WTC11 (cell line): ENCODE data around the gene CAMSAP3. TPM values are rescaled to one million over a fixed set of nuclear protein-coding genes. Genes with fewer than 3 reads are reported as not detected.

Source experiments
- ATAC-seq: fragments of 200-7000 bp; cut with Tn5 transposase; 2 replicates; pipeline ENCODE4 v1.10.0; 2021; ENCODE audit warnings: mild to moderate bottlenecking, moderate library complexity
- CTCF ChIA-PET: fragments of 300-600 bp; sonication (Branson Sonifier 250); formaldehyde crosslinking; loops from one replicate; lab custom pipeline; 2021; ENCODE audit warnings: antibody characterized with exemption; lab: Charles Lee
- POLR2A ChIA-PET: fragments of 350-600 bp; sonication (Branson Sonifier 250); formaldehyde crosslinking; loops from one replicate; lab custom pipeline; 2021; ENCODE audit warnings: antibody characterized with exemption; lab: Charles Lee
- DNase-seq: peaks from one replicate; pipeline ENCODE4 v3.0.0; 2021; ENCODE audit warnings: low spot score
- H3K27ac Mint-ChIP-seq: 2 replicates; pipeline ENCODE4 v1.8.0; 2021; ENCODE audit warnings: mixed read lengths
- H3K27me3 Mint-ChIP-seq: 2 replicates; pipeline ENCODE4 v1.8.0; 2021; ENCODE audit warnings: low read depth, mild to moderate bottlenecking, moderate library complexity, mixed read lengths
- H3K36me3 Mint-ChIP-seq: 2 replicates; pipeline ENCODE4 v1.8.0; 2021; ENCODE audit warnings: mixed read lengths
- H3K4me1 Mint-ChIP-seq: 2 replicates; pipeline ENCODE4 v1.8.0; 2022; ENCODE audit warnings: mixed read lengths
- H3K4me3 Mint-ChIP-seq: 2 replicates; pipeline ENCODE4 v1.8.0; 2021; ENCODE audit warnings: mild to moderate bottlenecking, moderate library complexity, mixed read lengths
- H3K9me3 Mint-ChIP-seq: 2 replicates; pipeline ENCODE4 v1.8.0; 2021; ENCODE audit warnings: mixed read lengths
- CREB1 ChIP-seq: sonication (generic); formaldehyde crosslinking; IDR thresholded peaks from 2 replicates; pipeline ENCODE4 v1.8.0; 2023; ENCODE audit warnings: mild to moderate bottlenecking, missing genetic modification reagents
- EMX1 ChIP-seq: fragments of 250-450 bp; sonication (Bioruptor Pico); IDR thresholded peaks from 2 replicates; pipeline ENCODE4 v1.8.0; 2021; ENCODE audit warnings: mild to moderate bottlenecking
- ESRRA ChIP-seq: sonication (generic); formaldehyde crosslinking; IDR thresholded peaks from 2 replicates; pipeline ENCODE4 v1.8.1; 2022; ENCODE audit warnings: mild to moderate bottlenecking, missing genetic modification reagents, borderline replicate concordance
- FOXJ3 ChIP-seq: sonication (generic); formaldehyde crosslinking; IDR thresholded peaks from 2 replicates; pipeline ENCODE4 v1.9.0; 2021; ENCODE audit warnings: missing genetic modification reagents, mild to moderate bottlenecking, borderline replicate concordance
- FOXP1 ChIP-seq: sonication (generic); formaldehyde crosslinking; IDR thresholded peaks from 2 replicates; pipeline ENCODE4 v1.8.0; 2022; ENCODE audit warnings: missing genetic modification reagents, mild to moderate bottlenecking, moderate library complexity, borderline replicate concordance
- GABPB1 ChIP-seq: sonication (generic); formaldehyde crosslinking; IDR thresholded peaks from 2 replicates; pipeline ENCODE4 v1.8.1; 2023; ENCODE audit warnings: mild to moderate bottlenecking, missing genetic modification reagents
- MXD4 ChIP-seq: fragments of 250-450 bp; sonication (Bioruptor Pico); IDR thresholded peaks from 2 replicates; pipeline ENCODE4 v1.8.0; 2021; ENCODE audit warnings: mild to moderate bottlenecking, moderate library complexity, borderline replicate concordance
- NFYB ChIP-seq: sonication (generic); formaldehyde crosslinking; conservative IDR thresholded peaks from 2 replicates; pipeline ENCODE4 v1.8.0; 2022; ENCODE audit warnings: low read depth, missing genetic modification reagents
- RELA ChIP-seq: sonication (generic); formaldehyde crosslinking; IDR thresholded peaks from 2 replicates; pipeline ENCODE4 v1.8.1; 2022; ENCODE audit warnings: missing genetic modification reagents, mild to moderate bottlenecking, borderline replicate concordance
- SMAD4 ChIP-seq: sonication (generic); formaldehyde crosslinking; IDR thresholded peaks from 2 replicates; pipeline ENCODE4 v1.8.0; 2022; ENCODE audit warnings: mild to moderate bottlenecking, missing genetic modification reagents
- TCF7 ChIP-seq: sonication (generic); formaldehyde crosslinking; IDR thresholded peaks from 2 replicates; pipeline ENCODE4 v1.8.0; 2022; ENCODE audit warnings: mild to moderate bottlenecking, low read depth, missing genetic modification reagents, moderate library complexity
- ZNF138 ChIP-seq: sonication (generic); formaldehyde crosslinking; conservative IDR thresholded peaks from 2 replicates; pipeline ENCODE4 v1.8.1; 2022; ENCODE audit warnings: mild to moderate bottlenecking, moderate library complexity, missing genetic modification reagents
- ZNF219 ChIP-seq: sonication (generic); formaldehyde crosslinking; IDR thresholded peaks from 2 replicates; pipeline ENCODE4 v1.8.0; 2023; ENCODE audit warnings: missing genetic modification reagents, mild to moderate bottlenecking, borderline replicate concordance
- ZNF396 ChIP-seq: fragments of 250-450 bp; sonication (Bioruptor Pico); IDR thresholded peaks from 2 replicates; pipeline ENCODE4 v1.8.0; 2021; ENCODE audit warnings: mild to moderate bottlenecking, moderate library complexity, borderline replicate concordance
- ZNF423 ChIP-seq: fragments of 250-450 bp; sonication (Bioruptor Pico); IDR thresholded peaks from 2 replicates; pipeline ENCODE4 v2.1.2; 2022; ENCODE audit warnings: mild to moderate bottlenecking, moderate library complexity
- ZNF671 ChIP-seq: fragments of 250-450 bp; sonication (Bioruptor Pico); IDR thresholded peaks from 2 replicates; pipeline ENCODE4 v1.8.0; 2021; ENCODE audit warnings: mild to moderate bottlenecking
- total RNA-seq: library from RNA; stranded (reverse); gene quantifications from 3 replicates; pipeline ENCODE4 v1.2.3, GENCODE V29; 2021
- TF ChIP-seq, protein P1 (sequence below): sonication (generic); formaldehyde crosslinking; IDR thresholded peaks from 2 replicates; pipeline ENCODE4 v1.8.1; 2023; ENCODE audit warnings: mild to moderate bottlenecking, missing genetic modification reagents, borderline replicate concordance
- TF ChIP-seq, protein P2 (sequence below): fragments of 250-450 bp; sonication (Bioruptor Pico); IDR thresholded peaks from 2 replicates; pipeline ENCODE4 v1.9.0; 2021; ENCODE audit warnings: mild to moderate bottlenecking
- TF ChIP-seq, protein P3 (sequence below): sonication (generic); formaldehyde crosslinking; IDR thresholded peaks from 2 replicates; pipeline ENCODE4 v1.8.1; 2022; ENCODE audit warnings: mild to moderate bottlenecking, moderate library complexity, missing genetic modification reagents
- TF ChIP-seq, protein P4 (sequence below): sonication (generic); formaldehyde crosslinking; IDR thresholded peaks from 2 replicates; pipeline ENCODE4 v1.8.1; 2023; ENCODE audit warnings: mild to moderate bottlenecking, missing genetic modification reagents
- TF ChIP-seq, protein P5 (sequence below): sonication (generic); formaldehyde crosslinking; IDR thresholded peaks from 2 replicates; pipeline ENCODE4 v1.8.1; 2023; ENCODE audit warnings: mild to moderate bottlenecking, missing genetic modification reagents, moderate library complexity
- TF ChIP-seq, protein P6 (sequence below): sonication (generic); formaldehyde crosslinking; IDR thresholded peaks from 2 replicates; pipeline ENCODE4 v1.8.0; 2022; ENCODE audit warnings: missing genetic modification reagents

Gene CAMSAP3
- total RNA-seq, 1 experiment from 2014 or later: 27.8 TPM

DNA sequence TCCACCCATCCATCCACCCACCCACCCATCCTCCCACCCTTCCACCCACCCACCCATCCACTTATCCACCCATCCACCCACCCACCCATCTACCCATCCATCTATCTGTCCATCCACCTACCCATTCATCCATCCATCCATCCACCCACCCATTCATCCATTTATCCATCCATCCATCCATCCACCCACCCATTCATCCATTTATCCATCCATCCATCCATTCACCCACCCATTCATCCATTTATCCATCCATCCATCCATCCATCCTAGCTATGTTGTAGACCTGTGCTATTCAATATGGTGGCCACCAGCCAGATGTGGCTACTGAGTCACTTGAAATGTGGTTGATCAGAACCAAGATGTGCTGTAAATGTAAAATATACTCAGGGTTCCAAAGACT lies 5.1 kb downstream of the CAMSAP3 start:
- ChIA-PET POLR2A (no interaction called here), CTCF (no interaction called here)
- no peak for ATAC-seq
- Mint-ChIP-seq H3K27me3 (no peaks in the 10 kb centered on the region), H3K27ac (no peak overlapping the region)
- DNase-seq: no peak
- no peak for TF ChIP-seq ZNF138 (CRISPR knock-in tag)
- TF ChIP-seq, protein P1, sequence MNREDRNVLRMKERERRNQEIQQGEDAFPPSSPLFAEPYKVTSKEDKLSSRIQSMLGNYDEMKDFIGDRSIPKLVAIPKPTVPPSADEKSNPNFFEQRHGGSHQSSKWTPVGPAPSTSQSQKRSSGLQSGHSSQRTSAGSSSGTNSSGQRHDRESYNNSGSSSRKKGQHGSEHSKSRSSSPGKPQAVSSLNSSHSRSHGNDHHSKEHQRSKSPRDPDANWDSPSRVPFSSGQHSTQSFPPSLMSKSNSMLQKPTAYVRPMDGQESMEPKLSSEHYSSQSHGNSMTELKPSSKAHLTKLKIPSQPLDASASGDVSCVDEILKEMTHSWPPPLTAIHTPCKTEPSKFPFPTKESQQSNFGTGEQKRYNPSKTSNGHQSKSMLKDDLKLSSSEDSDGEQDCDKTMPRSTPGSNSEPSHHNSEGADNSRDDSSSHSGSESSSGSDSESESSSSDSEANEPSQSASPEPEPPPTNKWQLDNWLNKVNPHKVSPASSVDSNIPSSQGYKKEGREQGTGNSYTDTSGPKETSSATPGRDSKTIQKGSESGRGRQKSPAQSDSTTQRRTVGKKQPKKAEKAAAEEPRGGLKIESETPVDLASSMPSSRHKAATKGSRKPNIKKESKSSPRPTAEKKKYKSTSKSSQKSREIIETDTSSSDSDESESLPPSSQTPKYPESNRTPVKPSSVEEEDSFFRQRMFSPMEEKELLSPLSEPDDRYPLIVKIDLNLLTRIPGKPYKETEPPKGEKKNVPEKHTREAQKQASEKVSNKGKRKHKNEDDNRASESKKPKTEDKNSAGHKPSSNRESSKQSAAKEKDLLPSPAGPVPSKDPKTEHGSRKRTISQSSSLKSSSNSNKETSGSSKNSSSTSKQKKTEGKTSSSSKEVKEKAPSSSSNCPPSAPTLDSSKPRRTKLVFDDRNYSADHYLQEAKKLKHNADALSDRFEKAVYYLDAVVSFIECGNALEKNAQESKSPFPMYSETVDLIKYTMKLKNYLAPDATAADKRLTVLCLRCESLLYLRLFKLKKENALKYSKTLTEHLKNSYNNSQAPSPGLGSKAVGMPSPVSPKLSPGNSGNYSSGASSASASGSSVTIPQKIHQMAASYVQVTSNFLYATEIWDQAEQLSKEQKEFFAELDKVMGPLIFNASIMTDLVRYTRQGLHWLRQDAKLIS (CRISPR knock-in tag): no peak
- TF ChIP-seq ESRRA: no peak
- TF ChIP-seq ZNF396 (CRISPR knock-in tag): no peak
- TF ChIP-seq ZNF671 (CRISPR knock-in tag): no peak
- TF ChIP-seq FOXP1 (CRISPR knock-in tag): no peak
- no peak for TF ChIP-seq FOXJ3 (CRISPR knock-in tag)
- TF ChIP-seq, protein P2, sequence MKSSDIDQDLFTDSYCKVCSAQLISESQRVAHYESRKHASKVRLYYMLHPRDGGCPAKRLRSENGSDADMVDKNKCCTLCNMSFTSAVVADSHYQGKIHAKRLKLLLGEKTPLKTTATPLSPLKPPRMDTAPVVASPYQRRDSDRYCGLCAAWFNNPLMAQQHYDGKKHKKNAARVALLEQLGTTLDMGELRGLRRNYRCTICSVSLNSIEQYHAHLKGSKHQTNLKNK (CRISPR knock-in tag): no peak
- no peak for TF ChIP-seq ZNF219 (CRISPR knock-in tag)
- no peak for TF ChIP-seq EMX1 (CRISPR knock-in tag)
- TF ChIP-seq TCF7 (CRISPR knock-in tag): no peak
- no peak for TF ChIP-seq CREB1 (CRISPR knock-in tag)
- TF ChIP-seq ZNF423 (CRISPR knock-in tag): no peak
- no peak for TF ChIP-seq MXD4
- TF ChIP-seq, protein P3, sequence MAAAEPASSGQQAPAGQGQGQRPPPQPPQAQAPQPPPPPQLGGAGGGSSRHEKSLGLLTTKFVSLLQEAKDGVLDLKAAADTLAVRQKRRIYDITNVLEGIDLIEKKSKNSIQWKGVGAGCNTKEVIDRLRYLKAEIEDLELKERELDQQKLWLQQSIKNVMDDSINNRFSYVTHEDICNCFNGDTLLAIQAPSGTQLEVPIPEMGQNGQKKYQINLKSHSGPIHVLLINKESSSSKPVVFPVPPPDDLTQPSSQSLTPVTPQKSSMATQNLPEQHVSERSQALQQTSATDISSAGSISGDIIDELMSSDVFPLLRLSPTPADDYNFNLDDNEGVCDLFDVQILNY: no peak
- TF ChIP-seq RELA (CRISPR knock-in tag): no peak
- TF ChIP-seq, protein P4, sequence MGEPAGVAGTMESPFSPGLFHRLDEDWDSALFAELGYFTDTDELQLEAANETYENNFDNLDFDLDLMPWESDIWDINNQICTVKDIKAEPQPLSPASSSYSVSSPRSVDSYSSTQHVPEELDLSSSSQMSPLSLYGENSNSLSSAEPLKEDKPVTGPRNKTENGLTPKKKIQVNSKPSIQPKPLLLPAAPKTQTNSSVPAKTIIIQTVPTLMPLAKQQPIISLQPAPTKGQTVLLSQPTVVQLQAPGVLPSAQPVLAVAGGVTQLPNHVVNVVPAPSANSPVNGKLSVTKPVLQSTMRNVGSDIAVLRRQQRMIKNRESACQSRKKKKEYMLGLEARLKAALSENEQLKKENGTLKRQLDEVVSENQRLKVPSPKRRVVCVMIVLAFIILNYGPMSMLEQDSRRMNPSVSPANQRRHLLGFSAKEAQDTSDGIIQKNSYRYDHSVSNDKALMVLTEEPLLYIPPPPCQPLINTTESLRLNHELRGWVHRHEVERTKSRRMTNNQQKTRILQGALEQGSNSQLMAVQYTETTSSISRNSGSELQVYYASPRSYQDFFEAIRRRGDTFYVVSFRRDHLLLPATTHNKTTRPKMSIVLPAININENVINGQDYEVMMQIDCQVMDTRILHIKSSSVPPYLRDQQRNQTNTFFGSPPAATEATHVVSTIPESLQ: no peak
- no peak for TF ChIP-seq SMAD4 (CRISPR knock-in tag)
- TF ChIP-seq, all 79 proteins: peak for 0
- H3K4me3 Mint-ChIP-seq: no peak overlapping the region
- peaks cover 3% of the 10 kb centered on the region; the same call in 1 of the 2 replicates for H3K36me3 Mint-ChIP-seq
- H3K4me1 Mint-ChIP-seq: peaks cover 24% of the 10 kb centered on the region
- H3K9me3 Mint-ChIP-seq: no peaks in the 10 kb centered on the region

DNA sequence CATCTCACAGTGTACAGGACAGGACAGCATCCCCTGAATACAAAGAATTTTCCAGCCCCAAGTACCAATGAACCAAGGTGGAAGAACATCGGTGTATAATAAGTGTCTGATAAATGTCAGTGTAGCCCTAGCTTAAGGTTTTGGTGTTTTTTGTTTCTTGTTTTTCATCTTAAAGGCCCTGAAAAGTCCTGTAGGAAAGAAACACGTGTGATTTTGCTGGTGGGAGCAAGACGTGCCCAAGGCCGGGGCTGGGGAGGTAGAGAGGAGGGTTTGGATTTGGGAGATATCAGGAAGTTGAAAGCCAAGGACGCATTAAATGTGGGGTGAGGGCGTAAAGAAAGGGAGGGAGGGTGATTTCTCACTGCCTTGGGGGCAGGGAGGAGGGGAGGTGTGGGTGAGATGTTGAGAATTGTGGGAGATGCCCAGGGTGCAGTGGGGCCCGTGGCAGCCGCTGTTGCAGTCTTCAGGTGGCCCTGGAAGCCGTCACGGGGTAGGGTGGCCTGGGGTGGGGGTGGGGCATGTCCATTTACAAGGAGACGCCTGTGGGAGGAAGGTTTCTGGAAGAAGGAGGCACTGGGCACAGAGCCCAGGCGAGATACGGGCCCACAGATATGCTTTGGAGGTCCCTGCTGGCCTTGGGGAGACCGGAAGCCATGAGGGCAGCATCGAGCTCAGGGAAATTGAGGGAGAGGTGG lies 6.7 kb downstream of the CAMSAP3 start:
- Mint-ChIP-seq H3K27me3 (no peaks in the 10 kb centered on the region), H3K36me3 (peaks cover 3% of the 10 kb centered on the region; the same call in 1 of the 2 replicates), H3K27ac (peak overlapping the region; percentile 54; the same call in 1 of the 2 replicates), H3K4me1 (peaks cover 18% of the 10 kb centered on the region), H3K9me3 (no peaks in the 10 kb centered on the region), H3K4me3 (no peak overlapping the region)
- DNase-seq: no peak
- ChIA-PET POLR2A (no interaction called here), CTCF (interaction anchor here (0.6 to 5.3 kb wide), 3 partner anchors 34 to 383 kb away, joined by 3 to 87 read pairs (median 4); no protein-coding TSS in a partner anchor)
- ATAC-seq: no peak
- TF ChIP-seq, protein P5, sequence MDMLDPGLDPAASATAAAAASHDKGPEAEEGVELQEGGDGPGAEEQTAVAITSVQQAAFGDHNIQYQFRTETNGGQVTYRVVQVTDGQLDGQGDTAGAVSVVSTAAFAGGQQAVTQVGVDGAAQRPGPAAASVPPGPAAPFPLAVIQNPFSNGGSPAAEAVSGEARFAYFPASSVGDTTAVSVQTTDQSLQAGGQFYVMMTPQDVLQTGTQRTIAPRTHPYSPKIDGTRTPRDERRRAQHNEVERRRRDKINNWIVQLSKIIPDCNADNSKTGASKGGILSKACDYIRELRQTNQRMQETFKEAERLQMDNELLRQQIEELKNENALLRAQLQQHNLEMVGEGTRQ (CRISPR knock-in tag): no peak
- TF ChIP-seq NFYB (CRISPR knock-in tag) (no peak), GABPB1 (CRISPR knock-in tag) (no peak), TCF7 (CRISPR knock-in tag) (no peak)
- TF ChIP-seq, protein P6, sequence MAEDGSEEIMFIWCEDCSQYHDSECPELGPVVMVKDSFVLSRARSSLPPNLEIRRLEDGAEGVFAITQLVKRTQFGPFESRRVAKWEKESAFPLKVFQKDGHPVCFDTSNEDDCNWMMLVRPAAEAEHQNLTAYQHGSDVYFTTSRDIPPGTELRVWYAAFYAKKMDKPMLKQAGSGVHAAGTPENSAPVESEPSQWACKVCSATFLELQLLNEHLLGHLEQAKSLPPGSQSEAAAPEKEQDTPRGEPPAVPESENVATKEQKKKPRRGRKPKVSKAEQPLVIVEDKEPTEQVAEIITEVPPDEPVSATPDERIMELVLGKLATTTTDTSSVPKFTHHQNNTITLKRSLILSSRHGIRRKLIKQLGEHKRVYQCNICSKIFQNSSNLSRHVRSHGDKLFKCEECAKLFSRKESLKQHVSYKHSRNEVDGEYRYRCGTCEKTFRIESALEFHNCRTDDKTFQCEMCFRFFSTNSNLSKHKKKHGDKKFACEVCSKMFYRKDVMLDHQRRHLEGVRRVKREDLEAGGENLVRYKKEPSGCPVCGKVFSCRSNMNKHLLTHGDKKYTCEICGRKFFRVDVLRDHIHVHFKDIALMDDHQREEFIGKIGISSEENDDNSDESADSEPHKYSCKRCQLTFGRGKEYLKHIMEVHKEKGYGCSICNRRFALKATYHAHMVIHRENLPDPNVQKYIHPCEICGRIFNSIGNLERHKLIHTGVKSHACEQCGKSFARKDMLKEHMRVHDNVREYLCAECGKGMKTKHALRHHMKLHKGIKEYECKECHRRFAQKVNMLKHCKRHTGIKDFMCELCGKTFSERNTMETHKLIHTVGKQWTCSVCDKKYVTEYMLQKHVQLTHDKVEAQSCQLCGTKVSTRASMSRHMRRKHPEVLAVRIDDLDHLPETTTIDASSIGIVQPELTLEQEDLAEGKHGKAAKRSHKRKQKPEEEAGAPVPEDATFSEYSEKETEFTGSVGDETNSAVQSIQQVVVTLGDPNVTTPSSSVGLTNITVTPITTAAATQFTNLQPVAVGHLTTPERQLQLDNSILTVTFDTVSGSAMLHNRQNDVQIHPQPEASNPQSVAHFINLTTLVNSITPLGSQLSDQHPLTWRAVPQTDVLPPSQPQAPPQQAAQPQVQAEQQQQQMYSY (CRISPR knock-in tag): no peak
